GM19239 (cell line): ENCODE results near the gene TSHZ1.
A peak's percentile ranks its signal among the peaks of the same experiment; 100 is the strongest.

Source experiments
- DNase-seq: peaks from one replicate; pipeline ENCODE4 v3.0.0; 2011; ENCODE audit warnings: low spot score; ENCODE audit not compliant: insufficient read length
- FAIRE-seq: peaks from 2 replicates; lab custom pipeline; 2011; peaks lifted over from hg19 to GRCh38; lab: Jason Lieb, UNC

TSHZ1 gene

GRCh38 chr18:75241705-75242104 is 31.1 kb downstream of the TSHZ1 start:
- FAIRE-seq (no peak), DNase-seq (no peak)

- FAIRE-seq (no peak), DNase-seq (no peak)
Measured at GRCh38 chr18:75244351-75245313, 34.0 kb downstream of the TSHZ1 start.

GRCh38 chr18:75246721-75247610 is 36.4 kb downstream of the TSHZ1 start:
- DNase-seq (no peak), FAIRE-seq (peak; percentile 71)

- FAIRE-seq: peak; percentile 62
- DNase-seq: no peak
Measured at GRCh38 chr18:75247611-75248421, 37.2 kb downstream of the TSHZ1 start.

- DNase-seq (no peak), FAIRE-seq (peak; percentile 63)
Measured at GRCh38 chr18:75248426-75249174, 38.0 kb downstream of the TSHZ1 start.

GRCh38 chr18:75249175-75249518 is 38.5 kb downstream of the TSHZ1 start:
- no peak for FAIRE-seq
- DNase-seq: no peak

- DNase-seq (no peak), FAIRE-seq (no peak)
Measured at GRCh38 chr18:75249672-75250470, 39.3 kb downstream of the TSHZ1 start.

- DNase-seq (no peak), FAIRE-seq (no peak)
Measured at GRCh38 chr18:75250471-75250821, 39.8 kb downstream of the TSHZ1 start.

GRCh38 chr18:75251466-75251865 is 40.9 kb downstream of the TSHZ1 start:
- DNase-seq: no peak
- FAIRE-seq: no peak

GRCh38 chr18:75252136-75252535 is 41.5 kb downstream of the TSHZ1 start:
- DNase-seq (no peak), FAIRE-seq (no peak)

- FAIRE-seq (no peak), DNase-seq (no peak)
Measured at GRCh38 chr18:75253043-75253442, 42.4 kb downstream of the TSHZ1 start.

GRCh38 chr18:75253784-75254183 is 43.2 kb downstream of the TSHZ1 start:
- FAIRE-seq: peak; percentile 56
- DNase-seq: no peak

- FAIRE-seq (no peak), DNase-seq (no peak)
Measured at GRCh38 chr18:75255094-75255493, 44.5 kb downstream of the TSHZ1 start.

GRCh38 chr18:75256376-75256775 is 45.8 kb downstream of the TSHZ1 start:
- DNase-seq: no peak
- no peak for FAIRE-seq

GRCh38 chr18:75257605-75258004 is 47.0 kb downstream of the TSHZ1 start:
- no peak for FAIRE-seq

GRCh38 chr18:75261430-75262223 is 51.0 kb downstream of the TSHZ1 start:
- DNase-seq: no peak
- FAIRE-seq: peak; percentile 76

More at GRCh38 chr18:75257605-75258004, 47.0 kb downstream of the TSHZ1 start:
- no peak for DNase-seq

- peak; percentile 65 for FAIRE-seq
Measured at GRCh38 chr18:75262511-75262910, 51.9 kb downstream of the TSHZ1 start.

GRCh38 chr18:75264195-75264594 is 53.6 kb downstream of the TSHZ1 start:
- FAIRE-seq (no peak), DNase-seq (no peak)

More at GRCh38 chr18:75262511-75262910, 51.9 kb downstream of the TSHZ1 start:
- no peak for DNase-seq
